DMS 273 (cell line): Measurements from ENCODE around the gene MOB3B.
A peak's percentile ranks its signal among the peaks of the same experiment; 100 is the strongest.

ENCODE experiments used
- DNase-seq: peaks from one replicate; lab custom pipeline; 2025; ENCODE audit not compliant: unreplicated experiment; lab: John Stamatoyannopoulos, UW

MOB3B gene

GRCh38 chr9:27369591-27369990 lies 160.0 kb downstream of the MOB3B start:
- DNase-seq, result no peak

- no peak for DNase-seq
These were observed 161.2 kb downstream of the MOB3B start for GRCh38 chr9:27368316-27368985.

- DNase-seq, result no peak
These were observed 161.7 kb downstream of the MOB3B start for GRCh38 chr9:27367921-27368315.

GRCh38 chr9:27367175-27367798 lies 162.3 kb downstream of the MOB3B start:
- peak; percentile 17 for DNase-seq

- DNase-seq, result no peak
These were observed 163.8 kb downstream of the MOB3B start for GRCh38 chr9:27365707-27366376.

GRCh38 chr9:27362447-27363210 lies 167.0 kb downstream of the MOB3B start:
- DNase-seq, result peak; percentile 64

- peak; percentile 9 for DNase-seq
These were observed 168.1 kb downstream of the MOB3B start for GRCh38 chr9:27361492-27361891.

- no peak for DNase-seq
These were observed 169.9 kb downstream of the MOB3B start for GRCh38 chr9:27359763-27360162.

GRCh38 chr9:27358007-27358406 lies 171.6 kb downstream of the MOB3B start:
- no peak for DNase-seq

- DNase-seq, result no peak
These were observed 173.2 kb downstream of the MOB3B start for GRCh38 chr9:27356446-27356845.

GRCh38 chr9:27355166-27355565 lies 174.4 kb downstream of the MOB3B start:
- DNase-seq, result no peak

GRCh38 chr9:27353474-27354229 lies 176.0 kb downstream of the MOB3B start:
- peak; percentile 54 for DNase-seq

- no peak for DNase-seq
These were observed 176.5 kb downstream of the MOB3B start for GRCh38 chr9:27353166-27353473.

GRCh38 chr9:27352457-27353165 lies 177.0 kb downstream of the MOB3B start:
- no peak for DNase-seq

- peak; percentile 30 for DNase-seq
These were observed 178.2 kb downstream of the MOB3B start for GRCh38 chr9:27351438-27351837.

GRCh38 chr9:27350382-27350976 lies 179.1 kb downstream of the MOB3B start:
- no peak for DNase-seq

GRCh38 chr9:27349698-27350080 lies 179.9 kb downstream of the MOB3B start:
- DNase-seq, result no peak

- peak; percentile 17 for DNase-seq
These were observed 180.6 kb downstream of the MOB3B start for GRCh38 chr9:27348785-27349697.

GRCh38 chr9:27347889-27348288 lies 181.7 kb downstream of the MOB3B start:
- DNase-seq, result no peak
